Endothelial cell (in vitro differentiated cells): ENCODE data around the gene TFDP1. TPM values are rescaled to one million over a fixed set of nuclear protein-coding genes. Genes with fewer than 3 reads are reported as not detected.

Experiments used
- DNase-seq: peaks from one replicate; pipeline ENCODE4 v3.0.0; 2021; ENCODE audit warnings: low spot score
- H3K27ac Mint-ChIP-seq: one replicate; pipeline ENCODE4 v1.8.0; 2021; ENCODE audit warnings: mixed read lengths, inconsistent platforms; ENCODE audit not compliant: unreplicated experiment
- H3K27me3 Mint-ChIP-seq: one replicate; pipeline ENCODE4 v1.8.0; 2021; ENCODE audit warnings: mild to moderate bottlenecking, moderate library complexity, mixed read lengths, inconsistent platforms; ENCODE audit not compliant: unreplicated experiment
- H3K36me3 Mint-ChIP-seq: one replicate; pipeline ENCODE4 v1.8.0; 2021; ENCODE audit warnings: mild to moderate bottlenecking, low read depth, mixed read lengths, inconsistent platforms; ENCODE audit not compliant: unreplicated experiment
- H3K4me1 Mint-ChIP-seq: one replicate; pipeline ENCODE4 v1.8.0; 2021; ENCODE audit warnings: mild to moderate bottlenecking, mixed read lengths, inconsistent platforms; ENCODE audit not compliant: unreplicated experiment
- H3K4me3 Mint-ChIP-seq: one replicate; pipeline ENCODE4 v1.8.0; 2021; ENCODE audit warnings: mild to moderate bottlenecking, mixed read lengths, inconsistent platforms; ENCODE audit not compliant: unreplicated experiment
- H3K9me3 Mint-ChIP-seq: one replicate; pipeline ENCODE4 v1.8.0; 2021; ENCODE audit warnings: mixed read lengths, inconsistent platforms; ENCODE audit not compliant: unreplicated experiment
- total RNA-seq: library from RNA; stranded (reverse); fragmentation: NEBNext Ultra II Directional; extraction: Animal tissue kit (Norgen Biotek cat#: 25700); gene quantifications from one replicate; pipeline ENCODE4 v1.2.1, GENCODE V29; 2021; ENCODE audit not compliant: unreplicated experiment
- TF ChIP-seq, protein P1 (sequence below): fragments of 200-600 bp; sonication (generic); IDR thresholded peaks from one replicate; pipeline ENCODE4 v1.5.0; 2021; ENCODE audit warnings: antibody characterized with exemption; ENCODE audit not compliant: unreplicated experiment

The TFDP1 gene
- total RNA-seq, 1 donor from 2014 or later, result 65.8 TPM

GRCh38 chr13:113542751-113543424 is 41.7 kb upstream of the TFDP1 start:
- Mint-ChIP-seq H3K36me3 (peaks cover 46% of the 10 kb centered on the region), H3K9me3 (no peaks in the 10 kb centered on the region), H3K27me3 (peaks cover 12% of the 10 kb centered on the region), H3K27ac (no peak overlapping the region), H3K4me1 (peaks cover 39% of the 10 kb centered on the region), H3K4me3 (no peak overlapping the region)
- no peak for DNase-seq
- TF ChIP-seq, protein P1, sequence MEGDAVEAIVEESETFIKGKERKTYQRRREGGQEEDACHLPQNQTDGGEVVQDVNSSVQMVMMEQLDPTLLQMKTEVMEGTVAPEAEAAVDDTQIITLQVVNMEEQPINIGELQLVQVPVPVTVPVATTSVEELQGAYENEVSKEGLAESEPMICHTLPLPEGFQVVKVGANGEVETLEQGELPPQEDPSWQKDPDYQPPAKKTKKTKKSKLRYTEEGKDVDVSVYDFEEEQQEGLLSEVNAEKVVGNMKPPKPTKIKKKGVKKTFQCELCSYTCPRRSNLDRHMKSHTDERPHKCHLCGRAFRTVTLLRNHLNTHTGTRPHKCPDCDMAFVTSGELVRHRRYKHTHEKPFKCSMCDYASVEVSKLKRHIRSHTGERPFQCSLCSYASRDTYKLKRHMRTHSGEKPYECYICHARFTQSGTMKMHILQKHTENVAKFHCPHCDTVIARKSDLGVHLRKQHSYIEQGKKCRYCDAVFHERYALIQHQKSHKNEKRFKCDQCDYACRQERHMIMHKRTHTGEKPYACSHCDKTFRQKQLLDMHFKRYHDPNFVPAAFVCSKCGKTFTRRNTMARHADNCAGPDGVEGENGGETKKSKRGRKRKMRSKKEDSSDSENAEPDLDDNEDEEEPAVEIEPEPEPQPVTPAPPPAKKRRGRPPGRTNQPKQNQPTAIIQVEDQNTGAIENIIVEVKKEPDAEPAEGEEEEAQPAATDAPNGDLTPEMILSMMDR, result no peak

GRCh38 chr13:113544071-113544891 is 40.3 kb upstream of the TFDP1 start:
- H3K36me3 Mint-ChIP-seq, result peaks cover 40% of the 10 kb centered on the region
- DNase-seq, result no peak
- TF ChIP-seq, protein P1, result no peak
- H3K27ac Mint-ChIP-seq, result peak overlapping the region; percentile 97
- H3K4me1 Mint-ChIP-seq, result peaks cover 47% of the 10 kb centered on the region
- no peaks in the 10 kb centered on the region for H3K9me3 Mint-ChIP-seq
- peaks cover 12% of the 10 kb centered on the region for H3K27me3 Mint-ChIP-seq
- H3K4me3 Mint-ChIP-seq, result no peak overlapping the region

GRCh38 chr13:113544896-113545295 is 39.7 kb upstream of the TFDP1 start:
- H3K4me1 Mint-ChIP-seq, result peaks cover 47% of the 10 kb centered on the region
- H3K4me3 Mint-ChIP-seq, result no peak overlapping the region
- no peaks in the 10 kb centered on the region for H3K9me3 Mint-ChIP-seq
- DNase-seq, result no peak
- H3K36me3 Mint-ChIP-seq, result peaks cover 43% of the 10 kb centered on the region
- peaks cover 14% of the 10 kb centered on the region for H3K27me3 Mint-ChIP-seq
- peak overlapping the region; percentile 97 for H3K27ac Mint-ChIP-seq
- TF ChIP-seq, protein P1, result no peak

DNA sequence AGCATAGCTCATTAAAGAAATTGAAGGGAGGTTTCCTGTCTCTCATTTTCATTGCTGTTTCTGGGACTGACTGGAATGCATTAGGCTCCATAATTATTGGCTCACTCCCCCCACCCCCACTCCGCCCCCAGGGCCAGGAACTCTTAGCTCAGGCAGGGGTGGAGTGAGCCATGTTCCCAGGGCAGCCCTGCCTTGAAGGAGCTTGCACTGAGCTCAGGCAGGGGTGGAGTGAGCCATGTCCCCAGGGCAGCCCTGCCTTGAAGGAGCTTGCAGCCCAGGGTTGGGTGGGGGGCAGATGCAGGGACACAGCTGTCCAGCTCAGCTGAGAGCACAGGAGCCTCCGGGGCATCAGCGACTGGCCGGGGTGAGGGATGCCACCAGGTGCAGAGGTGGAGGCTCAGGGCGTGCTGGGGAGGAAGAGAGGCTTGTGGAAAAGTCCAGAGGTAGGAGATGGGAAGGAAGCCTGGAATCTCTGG is 39.1 kb upstream of the TFDP1 start:
- Mint-ChIP-seq H3K27me3 (peaks cover 14% of the 10 kb centered on the region), H3K27ac (peak overlapping the region; percentile 97), H3K36me3 (peaks cover 39% of the 10 kb centered on the region), H3K9me3 (no peaks in the 10 kb centered on the region), H3K4me1 (peaks cover 47% of the 10 kb centered on the region), H3K4me3 (peak overlapping the region; percentile 69)
- DNase-seq, result no peak
- TF ChIP-seq, protein P1, result no peak
